ENCODE data around the gene SAT2. TPM values are rescaled to one million over a fixed set of nuclear protein-coding genes. Genes with fewer than 3 reads are reported as not detected.

The SAT2 gene
- total RNA-seq, 1 donor from 2014 or later: 22.6 TPM

DNA sequence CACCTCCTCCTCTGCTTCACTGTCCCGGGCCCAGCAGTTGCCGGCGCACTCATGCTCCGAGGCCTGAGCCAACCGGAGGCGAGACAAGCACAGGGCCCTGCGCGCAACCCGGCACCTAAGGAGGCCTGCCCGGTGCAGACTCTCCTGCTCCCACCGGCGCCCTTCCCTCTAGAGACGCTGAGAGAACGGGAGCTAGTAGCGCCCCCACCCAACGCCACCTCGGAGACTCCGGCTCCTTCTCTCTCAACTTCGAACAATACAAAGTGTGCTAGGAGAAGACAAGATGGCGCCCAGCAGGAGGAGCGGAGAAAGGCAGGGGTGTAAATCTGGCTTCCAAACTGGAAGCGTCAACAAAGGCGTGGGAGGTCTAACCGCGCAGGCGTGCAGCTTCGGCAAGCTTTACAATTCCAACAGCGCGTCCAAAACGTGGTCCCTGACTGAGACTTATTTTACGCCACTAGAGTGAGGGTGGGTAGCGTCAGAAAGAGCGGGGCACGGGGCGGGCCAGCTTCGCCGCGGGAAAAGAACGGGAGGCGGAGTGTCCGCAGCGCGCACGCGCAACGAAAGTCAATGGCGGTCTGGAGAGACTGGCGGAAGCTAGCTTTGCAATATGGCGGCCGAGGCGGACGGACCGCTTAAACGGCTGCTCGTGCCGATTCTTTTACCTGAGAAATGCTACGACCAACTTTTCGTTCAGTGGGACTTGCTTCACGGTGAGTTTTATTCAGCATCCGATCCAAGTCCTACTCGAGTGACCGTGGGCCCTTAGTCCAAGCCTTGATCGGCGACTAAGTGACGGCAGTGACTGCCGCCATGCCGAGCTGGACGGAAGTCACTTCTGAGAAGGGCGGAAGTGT is 44.1 kb downstream of the SAT2 start, which contains the start of gene MPDU1:
Gene MPDU1, plus strand, starts transcription at position 600 of the 857 bp plus-strand sequence. Its CDS starts 11 bp downstream, at position 611.
- Histone ChIP-seq H3K4me3 (peak within 1 kb of the TSS; percentile 59 to 65), H3K4me1 (peaks cover 25 to 42% of the 10 kb centered on the region in 2 donors), H3K36me3 (peaks cover 5% of the 10 kb centered on the region in 2 donors), H3K9me3 (no peaks in the 10 kb centered on the region), H3K27ac (peak within 1 kb of the TSS; percentile 85 to 87), H3K27me3 (no peaks in the 10 kb centered on the region)
- intact Hi-C loops (cut with DNase I): loop anchor here (1.0 to 10.0 kb wide), 2 partner anchors 11 to 591 kb away; partner anchors contain the start of gene TMEM107
- peak; percentile 79 to 98 for DNase-seq (ENCODE audit: low spot score in 2 of 2)
- TF ChIP-seq, protein P1, sequence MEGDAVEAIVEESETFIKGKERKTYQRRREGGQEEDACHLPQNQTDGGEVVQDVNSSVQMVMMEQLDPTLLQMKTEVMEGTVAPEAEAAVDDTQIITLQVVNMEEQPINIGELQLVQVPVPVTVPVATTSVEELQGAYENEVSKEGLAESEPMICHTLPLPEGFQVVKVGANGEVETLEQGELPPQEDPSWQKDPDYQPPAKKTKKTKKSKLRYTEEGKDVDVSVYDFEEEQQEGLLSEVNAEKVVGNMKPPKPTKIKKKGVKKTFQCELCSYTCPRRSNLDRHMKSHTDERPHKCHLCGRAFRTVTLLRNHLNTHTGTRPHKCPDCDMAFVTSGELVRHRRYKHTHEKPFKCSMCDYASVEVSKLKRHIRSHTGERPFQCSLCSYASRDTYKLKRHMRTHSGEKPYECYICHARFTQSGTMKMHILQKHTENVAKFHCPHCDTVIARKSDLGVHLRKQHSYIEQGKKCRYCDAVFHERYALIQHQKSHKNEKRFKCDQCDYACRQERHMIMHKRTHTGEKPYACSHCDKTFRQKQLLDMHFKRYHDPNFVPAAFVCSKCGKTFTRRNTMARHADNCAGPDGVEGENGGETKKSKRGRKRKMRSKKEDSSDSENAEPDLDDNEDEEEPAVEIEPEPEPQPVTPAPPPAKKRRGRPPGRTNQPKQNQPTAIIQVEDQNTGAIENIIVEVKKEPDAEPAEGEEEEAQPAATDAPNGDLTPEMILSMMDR (IDR thresholded peaks at IDR 0.05): no peak

DNA sequence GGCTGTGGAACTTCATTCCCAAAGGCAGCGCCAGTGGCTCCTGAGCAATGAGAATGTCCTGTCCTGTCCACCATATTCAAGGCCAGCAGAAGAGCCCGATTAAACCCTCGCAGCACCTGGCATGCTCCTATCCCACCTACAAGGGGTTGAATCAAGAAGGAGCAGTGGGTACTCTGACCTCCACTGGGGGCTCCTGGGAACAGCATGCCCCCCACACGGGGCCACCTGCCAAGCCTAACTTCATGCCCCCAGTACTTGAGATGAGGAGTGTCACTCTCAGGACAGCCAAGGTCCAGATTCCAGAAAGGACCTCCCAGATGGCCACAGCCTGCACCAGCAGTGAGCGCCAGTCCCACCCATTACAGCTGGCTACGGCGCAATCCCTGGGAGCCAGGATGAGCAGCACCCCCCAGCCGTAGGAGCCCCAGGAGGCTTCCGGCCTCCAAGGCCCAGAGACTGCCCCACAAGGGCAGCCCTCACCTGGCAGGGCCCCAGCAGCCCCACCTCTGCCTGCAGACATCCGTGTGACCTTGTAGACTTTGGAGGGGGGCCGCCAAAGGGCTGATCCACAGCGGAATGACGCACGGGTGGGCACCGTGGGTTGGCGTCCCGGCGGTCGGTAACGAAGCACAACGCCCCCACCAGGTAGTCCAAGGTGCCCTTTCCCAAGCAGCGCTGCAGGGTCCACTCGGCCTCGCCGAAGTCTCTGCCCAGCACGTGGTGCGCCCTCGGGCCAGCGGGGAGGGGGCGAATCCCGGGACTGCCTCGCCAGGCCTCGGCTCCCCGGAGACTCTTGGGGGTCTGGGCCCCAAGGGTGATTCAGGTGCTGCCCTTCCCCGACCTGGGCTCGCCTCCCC is 45.0 kb downstream of the SAT2 start:
- TF ChIP-seq, protein P1 (IDR thresholded peaks at IDR 0.05): no peak
- peaks cover 13 to 14% of the 10 kb centered on the region in 2 donors for H3K36me3 ChIP-seq
- H3K9me3 ChIP-seq: no peaks in the 10 kb centered on the region
- intact Hi-C loops (cut with DNase I): loop anchor here (1.0 to 10.0 kb wide), 2 partner anchors 10 to 592 kb away; partner anchors contain the start of gene TMEM107
- DNase-seq (ENCODE audit: low spot score in 2 of 2): peak in 1 of 2 donors; percentile 69
- H3K4me3 ChIP-seq: peak overlapping the region; percentile 59 to 65
- no peaks in the 10 kb centered on the region for H3K27me3 ChIP-seq
- peak overlapping the region; percentile 85 to 87 for H3K27ac ChIP-seq
- H3K4me1 ChIP-seq: peaks cover 25 to 37% of the 10 kb centered on the region in 2 donors

DNA sequence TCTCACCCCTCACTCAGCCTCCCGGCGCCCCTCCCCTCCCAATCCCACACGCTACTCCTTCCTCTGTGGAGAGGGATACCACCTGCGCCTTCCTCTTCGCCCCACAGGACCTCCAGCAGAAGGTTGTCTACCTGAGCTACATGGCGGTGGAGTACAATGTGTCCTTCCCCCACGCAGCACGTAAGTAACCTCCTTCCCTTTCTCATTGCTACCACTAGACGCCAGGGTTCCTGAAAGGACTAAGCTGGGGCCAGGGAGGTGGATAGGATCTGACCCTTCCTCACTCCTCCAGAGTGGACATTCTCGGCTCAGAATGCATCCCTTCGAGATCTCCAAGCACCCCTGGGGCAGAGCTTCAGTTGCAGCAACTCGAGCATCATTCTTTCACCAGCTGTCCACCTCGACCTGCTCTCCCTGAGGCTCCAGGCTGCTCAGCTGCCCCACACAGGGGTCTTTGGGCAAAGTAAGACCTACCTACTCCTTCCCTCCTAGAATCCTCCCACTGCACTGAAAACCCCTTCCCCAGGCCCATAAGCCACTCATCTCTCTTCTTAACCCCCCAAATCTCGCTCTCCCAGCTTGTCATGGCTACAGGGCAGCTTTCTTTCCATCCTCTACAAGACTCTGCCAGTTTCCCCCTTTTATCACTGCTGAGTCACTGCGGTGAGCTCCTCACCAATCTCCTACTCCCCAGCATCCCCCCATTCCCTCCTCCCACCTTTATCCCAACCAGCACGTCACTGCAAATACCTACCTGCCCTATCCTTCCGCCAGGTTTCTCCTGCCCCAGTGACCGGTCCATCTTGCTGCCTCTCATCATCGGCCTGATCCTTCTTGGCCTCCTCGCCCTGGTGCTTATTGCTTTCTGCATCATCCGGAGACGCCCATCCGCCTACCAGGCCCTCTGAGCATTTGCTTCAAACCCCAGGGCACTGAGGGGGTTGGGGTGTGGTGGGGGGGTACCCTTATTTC is 46.7 kb downstream of the SAT2 start:
- H3K27ac ChIP-seq: peak overlapping the region; percentile 85 to 87
- no peaks in the 10 kb centered on the region for H3K27me3 ChIP-seq
- no peak for DNase-seq (ENCODE audit: low spot score in 2 of 2)
- intact Hi-C loops (cut with DNase I): loop anchor here (10.0 kb wide), 1 partner anchor 594 kb away; the partner anchor contains the start of gene TMEM107
- TF ChIP-seq, protein P1 (IDR thresholded peaks at IDR 0.05): no peak
- peaks cover 31% of the 10 kb centered on the region in 2 donors for H3K36me3 ChIP-seq
- H3K4me3 ChIP-seq: peak overlapping the region; percentile 30 to 65
- peaks cover 25 to 37% of the 10 kb centered on the region in 2 donors for H3K4me1 ChIP-seq
- H3K9me3 ChIP-seq: no peaks in the 10 kb centered on the region

DNA sequence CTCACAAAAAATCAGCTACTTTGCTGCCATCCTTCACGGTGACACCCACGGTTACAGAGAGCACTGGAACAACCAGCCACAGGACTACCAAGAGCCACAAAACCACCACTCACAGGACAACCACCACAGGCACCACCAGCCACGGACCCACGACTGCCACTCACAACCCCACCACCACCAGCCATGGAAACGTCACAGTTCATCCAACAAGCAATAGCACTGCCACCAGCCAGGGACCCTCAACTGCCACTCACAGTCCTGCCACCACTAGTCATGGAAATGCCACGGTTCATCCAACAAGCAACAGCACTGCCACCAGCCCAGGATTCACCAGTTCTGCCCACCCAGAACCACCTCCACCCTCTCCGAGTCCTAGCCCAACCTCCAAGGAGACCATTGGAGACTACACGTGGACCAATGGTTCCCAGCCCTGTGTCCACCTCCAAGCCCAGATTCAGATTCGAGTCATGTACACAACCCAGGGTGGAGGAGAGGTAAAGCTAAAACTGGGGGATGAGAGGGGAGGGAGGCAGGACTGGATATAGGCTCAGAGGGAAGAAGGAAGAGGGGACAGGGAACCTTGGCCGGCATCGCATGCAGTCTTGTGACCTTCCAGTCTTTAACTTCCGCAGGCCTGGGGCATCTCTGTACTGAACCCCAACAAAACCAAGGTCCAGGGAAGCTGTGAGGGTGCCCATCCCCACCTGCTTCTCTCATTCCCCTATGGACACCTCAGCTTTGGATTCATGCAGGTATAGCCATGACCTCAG is 47.6 kb downstream of the SAT2 start:
- Histone ChIP-seq H3K27me3 (no peaks in the 10 kb centered on the region), H3K4me1 (peaks cover 25 to 37% of the 10 kb centered on the region in 2 donors), H3K4me3 (peak overlapping the region; percentile 30 to 65), H3K36me3 (peaks cover 39 to 40% of the 10 kb centered on the region in 2 donors), H3K9me3 (no peaks in the 10 kb centered on the region), H3K27ac (peak overlapping the region; percentile 85 to 87)
- DNase-seq (ENCODE audit: low spot score in 2 of 2): no peak
- TF ChIP-seq, protein P1 (IDR thresholded peaks at IDR 0.05): no peak
- intact Hi-C loops (cut with DNase I): loop anchor here (10.0 kb wide), 1 partner anchor 595 kb away; the partner anchor contains the start of gene TMEM107

Data from ascending aorta (tissue), 2 donors.